ENCODE results near the gene C1QTNF4. TPM values are rescaled to one million over a fixed set of nuclear protein-coding genes. Genes with fewer than 3 reads are reported as not detected.
A peak's percentile ranks its signal among the peaks of the same experiment; 100 is the strongest.

Gene C1QTNF4
- total and polyA plus RNA-seq, 9 donors, result 8.4 to 16.8 (median 10.2) TPM

DNA sequence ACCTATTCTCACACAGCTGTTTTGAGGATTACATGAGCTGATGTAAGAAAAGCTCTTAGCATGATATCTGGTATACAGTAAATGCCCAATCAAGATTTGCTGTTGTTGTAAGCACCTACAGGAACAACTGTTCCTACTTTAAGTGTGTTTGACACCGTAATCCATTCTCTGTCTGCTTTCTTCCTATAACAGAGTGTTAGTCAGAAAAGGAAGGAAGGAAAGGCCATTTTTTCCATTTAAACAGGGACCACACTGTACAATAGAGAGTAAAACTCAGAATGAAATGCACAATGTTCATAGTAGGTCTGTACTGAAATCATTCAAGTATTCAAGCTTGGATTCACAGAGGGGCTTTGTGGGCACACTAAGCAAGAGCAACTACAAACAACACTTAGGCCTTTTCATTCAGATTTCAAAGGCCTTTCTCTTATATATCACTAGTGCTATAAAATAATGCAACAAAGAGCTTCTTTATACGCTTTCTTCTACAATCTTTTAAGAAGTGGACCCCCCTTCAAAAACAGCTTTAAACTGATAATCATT, 26.7 kb upstream of the C1QTNF4 start:
- Histone ChIP-seq H3K27me3 (ENCODE audit: control insufficient read depth, insufficient read depth, low read length) (no peaks in the 10 kb centered on the region), H3K9me3 (replicated peaks; ENCODE audit: control insufficient read depth, low read depth, low read length) (no peaks in the 10 kb centered on the region), H3K27ac (ENCODE audit: low read length) (no peak overlapping the region), H3K36me3 (ENCODE audit: control insufficient read depth, insufficient read depth, low read length) (peaks cover 46% of the 10 kb centered on the region), H3K4me3 (ENCODE audit: low read length) (no peak overlapping the region), H3K4me1 (ENCODE audit: control insufficient read depth, insufficient read depth, low read length) (no peaks in the 10 kb centered on the region)
- WGBS (ENCODE audit: insufficient coverage), result no CpG with 5 or more reads among the region's 2 CpGs
- no peak for DNase-seq

- WGBS (ENCODE audit: insufficient coverage), result no CpG with 5 or more reads among the region's 3 CpGs
- Histone ChIP-seq H3K27me3 (ENCODE audit: control insufficient read depth, insufficient read depth, low read length) (no peaks in the 10 kb centered on the region), H3K4me1 (ENCODE audit: control insufficient read depth, insufficient read depth, low read length) (no peaks in the 10 kb centered on the region), H3K9me3 (replicated peaks; ENCODE audit: control insufficient read depth, low read depth, low read length) (no peaks in the 10 kb centered on the region), H3K4me3 (ENCODE audit: low read length) (no peak overlapping the region), H3K27ac (ENCODE audit: low read length) (no peak overlapping the region), H3K36me3 (ENCODE audit: control insufficient read depth, insufficient read depth, low read length) (peaks cover 24% of the 10 kb centered on the region)
- DNase-seq, result no peak
Observed at GRCh38 chr11:47617417-47617809, 23.2 kb upstream of the C1QTNF4 start.

- peaks cover 19% of the 10 kb centered on the region for H3K36me3 ChIP-seq (ENCODE audit: control insufficient read depth, insufficient read depth, low read length)
- no peak overlapping the region for H3K4me3 ChIP-seq (ENCODE audit: low read length)
- H3K27ac ChIP-seq (ENCODE audit: low read length), result no peak overlapping the region
- no peaks in the 10 kb centered on the region for H3K4me1 ChIP-seq (ENCODE audit: control insufficient read depth, insufficient read depth, low read length)
- H3K27me3 ChIP-seq (ENCODE audit: control insufficient read depth, insufficient read depth, low read length), result no peaks in the 10 kb centered on the region
- H3K9me3 ChIP-seq (replicated peaks; ENCODE audit: control insufficient read depth, low read depth, low read length), result no peaks in the 10 kb centered on the region
- DNase-seq, result peak; percentile 87
- 80% methylated on average over 1 of the region's 10 CpGs for WGBS (ENCODE audit: insufficient coverage)
Observed at GRCh38 chr11:47616726-47617416, 22.7 kb upstream of the C1QTNF4 start.

GRCh38 chr11:47615249-47615648, 21.0 kb upstream of the C1QTNF4 start:
- Histone ChIP-seq H3K27me3 (ENCODE audit: control insufficient read depth, insufficient read depth, low read length) (no peaks in the 10 kb centered on the region), H3K4me1 (ENCODE audit: control insufficient read depth, insufficient read depth, low read length) (peaks cover 4% of the 10 kb centered on the region), H3K4me3 (ENCODE audit: low read length) (no peak overlapping the region), H3K9me3 (replicated peaks; ENCODE audit: control insufficient read depth, low read depth, low read length) (no peaks in the 10 kb centered on the region), H3K27ac (ENCODE audit: low read length) (no peak overlapping the region), H3K36me3 (ENCODE audit: control insufficient read depth, insufficient read depth, low read length) (peaks cover 11% of the 10 kb centered on the region)
- DNase-seq, result no peak

DNA sequence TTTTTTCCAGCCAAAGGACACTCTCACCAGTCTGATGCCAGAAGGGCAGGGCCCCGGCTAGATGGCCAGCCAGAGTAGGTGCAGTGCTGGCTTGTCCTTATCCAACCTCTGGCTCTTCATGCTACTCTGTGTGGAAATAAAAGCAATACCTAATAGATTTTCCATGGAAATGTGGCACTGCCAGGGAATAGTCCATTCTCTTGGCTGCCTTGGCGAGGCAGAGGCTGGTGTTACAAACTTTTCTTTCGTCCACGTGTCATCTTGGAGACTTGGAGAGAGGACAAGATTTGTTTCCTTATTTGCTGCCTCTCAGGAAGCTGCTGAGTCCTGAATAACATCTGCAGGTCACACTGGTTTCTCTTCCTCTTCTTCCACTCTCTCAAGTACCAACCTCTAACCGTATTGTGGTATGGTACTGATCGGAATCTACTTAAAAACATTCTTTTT, 17.2 kb upstream of the C1QTNF4 start:
- H3K27ac ChIP-seq (ENCODE audit: low read length), result no peak overlapping the region
- 80% methylated on average over 1 of the region's 6 CpGs for WGBS (ENCODE audit: insufficient coverage)
- DNase-seq, result peak; percentile 79
- peaks cover 24% of the 10 kb centered on the region for H3K4me1 ChIP-seq (ENCODE audit: control insufficient read depth, insufficient read depth, low read length)
- H3K9me3 ChIP-seq (replicated peaks; ENCODE audit: control insufficient read depth, low read depth, low read length), result no peaks in the 10 kb centered on the region
- H3K27me3 ChIP-seq (ENCODE audit: control insufficient read depth, insufficient read depth, low read length), result no peaks in the 10 kb centered on the region
- no peak overlapping the region for H3K4me3 ChIP-seq (ENCODE audit: low read length)
- H3K36me3 ChIP-seq (ENCODE audit: control insufficient read depth, insufficient read depth, low read length), result peaks cover 3% of the 10 kb centered on the region

DNA sequence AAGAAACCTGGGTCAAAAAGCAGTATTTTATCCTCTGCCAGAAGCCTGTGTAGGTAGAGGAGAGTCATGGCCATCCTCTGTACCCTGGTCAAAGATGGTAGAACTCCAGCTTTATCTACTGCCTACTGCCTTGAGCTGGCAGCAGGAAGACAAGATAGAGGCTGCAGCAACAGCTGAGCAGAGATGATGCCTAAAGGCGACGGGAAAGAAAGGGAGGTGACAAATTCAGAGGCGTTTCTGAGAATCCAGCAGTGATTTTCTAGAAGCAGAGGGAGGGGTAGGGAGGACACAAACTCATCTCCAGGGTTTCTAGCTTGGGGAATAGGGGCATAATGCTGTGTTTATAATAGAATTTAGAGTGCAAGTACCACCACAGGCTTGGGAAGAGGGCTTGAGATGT, 15.5 kb upstream of the C1QTNF4 start:
- Histone ChIP-seq H3K27ac (ENCODE audit: low read length) (no peak overlapping the region), H3K4me3 (ENCODE audit: low read length) (no peak overlapping the region), H3K9me3 (replicated peaks; ENCODE audit: control insufficient read depth, low read depth, low read length) (no peaks in the 10 kb centered on the region), H3K4me1 (ENCODE audit: control insufficient read depth, insufficient read depth, low read length) (peaks cover 24% of the 10 kb centered on the region), H3K27me3 (ENCODE audit: control insufficient read depth, insufficient read depth, low read length) (no peaks in the 10 kb centered on the region), H3K36me3 (ENCODE audit: control insufficient read depth, insufficient read depth, low read length) (peaks cover 3% of the 10 kb centered on the region)
- 48% methylated on average over 3 of the region's 3 CpGs for WGBS (ENCODE audit: insufficient coverage)
- no peak for DNase-seq

DNA sequence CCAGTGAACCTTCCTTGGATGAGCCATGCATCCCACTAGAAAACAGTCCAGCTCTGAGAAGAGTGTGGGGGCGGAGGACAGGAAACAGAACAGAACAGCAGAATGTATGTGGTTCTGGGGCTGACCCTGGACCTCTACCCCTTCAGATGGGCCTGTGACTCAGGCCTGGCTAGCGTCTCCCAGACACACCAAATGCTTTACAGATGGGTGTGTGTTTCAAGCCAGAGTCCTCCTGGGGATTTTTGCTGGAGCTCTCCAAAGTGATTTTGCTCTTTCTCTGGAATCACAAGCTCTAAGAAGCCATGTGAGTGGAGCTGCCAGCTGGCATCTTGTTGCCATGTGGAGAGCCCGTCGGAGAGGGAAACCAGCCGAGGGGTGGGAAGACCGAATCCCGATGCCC, 13.2 kb upstream of the C1QTNF4 start:
- H3K27ac ChIP-seq (ENCODE audit: low read length), result no peak overlapping the region
- peaks cover 3% of the 10 kb centered on the region for H3K36me3 ChIP-seq (ENCODE audit: control insufficient read depth, insufficient read depth, low read length)
- 15% methylated on average over 3 of the region's 7 CpGs for WGBS (ENCODE audit: insufficient coverage)
- peaks cover 24% of the 10 kb centered on the region for H3K4me1 ChIP-seq (ENCODE audit: control insufficient read depth, insufficient read depth, low read length)
- H3K9me3 ChIP-seq (replicated peaks; ENCODE audit: control insufficient read depth, low read depth, low read length), result no peaks in the 10 kb centered on the region
- peak; percentile 81 for DNase-seq
- H3K4me3 ChIP-seq (ENCODE audit: low read length), result no peak overlapping the region
- no peaks in the 10 kb centered on the region for H3K27me3 ChIP-seq (ENCODE audit: control insufficient read depth, insufficient read depth, low read length)

DNA sequence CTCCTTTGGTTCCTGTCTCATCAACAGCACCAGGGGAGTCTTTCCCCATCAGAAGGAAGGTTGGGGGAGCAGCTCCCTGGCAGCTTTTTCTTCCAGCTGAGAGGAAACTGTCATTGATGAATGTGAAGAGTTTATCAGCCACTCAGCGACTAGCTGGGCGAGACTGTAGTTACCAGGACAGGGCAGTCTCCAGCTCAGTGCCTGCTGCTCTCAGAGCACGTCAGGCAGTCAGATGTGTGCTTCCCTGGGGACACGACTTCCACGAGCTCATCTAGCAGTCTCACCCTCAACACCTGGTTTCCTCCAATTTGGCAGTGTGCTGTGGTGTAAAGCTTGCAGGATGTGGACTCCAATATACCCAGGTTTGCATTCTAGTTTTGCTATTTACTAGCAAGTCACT, 12.5 kb upstream of the C1QTNF4 start:
- Histone ChIP-seq H3K4me1 (ENCODE audit: control insufficient read depth, insufficient read depth, low read length) (peaks cover 24% of the 10 kb centered on the region), H3K27me3 (ENCODE audit: control insufficient read depth, insufficient read depth, low read length) (no peaks in the 10 kb centered on the region), H3K4me3 (ENCODE audit: low read length) (no peak overlapping the region), H3K9me3 (replicated peaks; ENCODE audit: control insufficient read depth, low read depth, low read length) (no peaks in the 10 kb centered on the region), H3K36me3 (ENCODE audit: control insufficient read depth, insufficient read depth, low read length) (peaks cover 3% of the 10 kb centered on the region), H3K27ac (ENCODE audit: low read length) (peak overlapping the region; percentile 17)
- DNase-seq, result no peak
- WGBS (ENCODE audit: insufficient coverage), result 58% methylated on average over 2 of the region's 5 CpGs

GRCh38 chr11:47605921-47606320, 11.7 kb upstream of the C1QTNF4 start:
- no peak overlapping the region for H3K27ac ChIP-seq (ENCODE audit: low read length)
- H3K4me3 ChIP-seq (ENCODE audit: low read length), result no peak overlapping the region
- WGBS (ENCODE audit: insufficient coverage), result no CpG with 5 or more reads among the region's 3 CpGs
- peaks cover under 1% of the 10 kb centered on the region for H3K36me3 ChIP-seq (ENCODE audit: control insufficient read depth, insufficient read depth, low read length)
- no peaks in the 10 kb centered on the region for H3K27me3 ChIP-seq (ENCODE audit: control insufficient read depth, insufficient read depth, low read length)
- H3K9me3 ChIP-seq (replicated peaks; ENCODE audit: control insufficient read depth, low read depth, low read length), result no peaks in the 10 kb centered on the region
- H3K4me1 ChIP-seq (ENCODE audit: control insufficient read depth, insufficient read depth, low read length), result peaks cover 20% of the 10 kb centered on the region
- DNase-seq, result no peak

- Histone ChIP-seq H3K4me1 (ENCODE audit: control insufficient read depth, insufficient read depth, low read length) (peaks cover 18% of the 10 kb centered on the region), H3K27me3 (ENCODE audit: control insufficient read depth, insufficient read depth, low read length) (no peaks in the 10 kb centered on the region), H3K9me3 (replicated peaks; ENCODE audit: control insufficient read depth, low read depth, low read length) (no peaks in the 10 kb centered on the region), H3K27ac (ENCODE audit: low read length) (no peak overlapping the region), H3K4me3 (ENCODE audit: low read length) (no peak overlapping the region), H3K36me3 (ENCODE audit: control insufficient read depth, insufficient read depth, low read length) (no peaks in the 10 kb centered on the region)
- WGBS (ENCODE audit: insufficient coverage), result 93% methylated on average over 2 of the region's 4 CpGs
- DNase-seq, result no peak
Observed at GRCh38 chr11:47603295-47603694, 9.1 kb upstream of the C1QTNF4 start.
